Activated naive CD8-positive, alpha-beta T cell treated with anti-CD3 and anti-CD28 coated beads, Interleukin-2, amount 10 ng/mL, durations not matched to agents 7 days and 5 days (primary cell): ENCODE measurements around the gene PDIK1L. TPM values are rescaled to one million over a fixed set of nuclear protein-coding genes. Genes with fewer than 3 reads are reported as not detected.
A peak's percentile ranks its signal among the peaks of the same experiment; 100 is the strongest.

Experiments used
- ATAC-seq: fragments of 150-1000 bp; cut with Tn5 transposase; one replicate; pipeline ENCODE4 v1.10.0; 2021; ENCODE audit warnings: low read depth, moderate library complexity
- POLR2A ChIA-PET: fragments of 350-600 bp; sonication (Branson Sonifier 250); formaldehyde crosslinking; loops from one replicate; lab custom pipeline; 2021; ENCODE audit warnings: antibody characterized with exemption; lab: Charles Lee
- DNase-seq: peaks from one replicate; pipeline ENCODE4 v3.0.0; 2021
- H3K27ac Mint-ChIP-seq: one replicate; pipeline ENCODE4 v1.8.0; 2022; ENCODE audit warnings: mild to moderate bottlenecking, mixed read lengths
- H3K27me3 Mint-ChIP-seq: one replicate; pipeline ENCODE4 v1.8.0; 2022; ENCODE audit warnings: mild to moderate bottlenecking, moderate library complexity, mixed read lengths
- H3K36me3 Mint-ChIP-seq: one replicate; pipeline ENCODE4 v1.8.0; 2021; ENCODE audit warnings: mild to moderate bottlenecking, mixed read lengths
- H3K4me1 Mint-ChIP-seq: one replicate; pipeline ENCODE4 v1.8.0; 2021; ENCODE audit warnings: mixed read lengths
- H3K4me3 Mint-ChIP-seq: one replicate; pipeline ENCODE4 v1.8.0; 2022; ENCODE audit warnings: mild to moderate bottlenecking, moderate library complexity, mixed read lengths
- H3K9me3 Mint-ChIP-seq: one replicate; pipeline ENCODE4 v1.8.0; 2021; ENCODE audit warnings: mixed read lengths
- total RNA-seq, 2 experiments: library from RNA; stranded (reverse); gene quantifications; one replicate each; pipeline ENCODE4 v1.2.3, GENCODE V29; 2021

Gene PDIK1L
- total RNA-seq, 2 experiments from 2014 or later, result 21.2 to 22.1 TPM

- POLR2A ChIA-PET, result no interaction called here
- no peak for DNase-seq
Measured at GRCh38 chr1:26156285-26157038, 44.8 kb downstream of the PDIK1L start.

GRCh38 chr1:26158271-26158907 is 46.8 kb downstream of the PDIK1L start:
- H3K36me3 Mint-ChIP-seq, result no peaks in the 10 kb centered on the region
- DNase-seq (no peak), ATAC-seq (no peak)
- no peaks in the 10 kb centered on the region for H3K9me3 Mint-ChIP-seq
- H3K27me3 Mint-ChIP-seq, result peaks cover 55% of the 10 kb centered on the region
- peaks cover 9% of the 10 kb centered on the region for H3K4me1 Mint-ChIP-seq
- H3K4me3 Mint-ChIP-seq, result no peak overlapping the region
- no peak overlapping the region for H3K27ac Mint-ChIP-seq
- POLR2A ChIA-PET, result no interaction called here

More at GRCh38 chr1:26156285-26157038, 44.8 kb downstream of the PDIK1L start:
- no peaks in the 10 kb centered on the region for H3K36me3 Mint-ChIP-seq
- no peak overlapping the region for H3K4me3 Mint-ChIP-seq
- no peaks in the 10 kb centered on the region for H3K9me3 Mint-ChIP-seq
- ATAC-seq, result peak; percentile 30
- H3K27ac Mint-ChIP-seq, result no peak overlapping the region
- H3K4me1 Mint-ChIP-seq, result peaks cover 6% of the 10 kb centered on the region
- peaks cover 53% of the 10 kb centered on the region for H3K27me3 Mint-ChIP-seq

DNA sequence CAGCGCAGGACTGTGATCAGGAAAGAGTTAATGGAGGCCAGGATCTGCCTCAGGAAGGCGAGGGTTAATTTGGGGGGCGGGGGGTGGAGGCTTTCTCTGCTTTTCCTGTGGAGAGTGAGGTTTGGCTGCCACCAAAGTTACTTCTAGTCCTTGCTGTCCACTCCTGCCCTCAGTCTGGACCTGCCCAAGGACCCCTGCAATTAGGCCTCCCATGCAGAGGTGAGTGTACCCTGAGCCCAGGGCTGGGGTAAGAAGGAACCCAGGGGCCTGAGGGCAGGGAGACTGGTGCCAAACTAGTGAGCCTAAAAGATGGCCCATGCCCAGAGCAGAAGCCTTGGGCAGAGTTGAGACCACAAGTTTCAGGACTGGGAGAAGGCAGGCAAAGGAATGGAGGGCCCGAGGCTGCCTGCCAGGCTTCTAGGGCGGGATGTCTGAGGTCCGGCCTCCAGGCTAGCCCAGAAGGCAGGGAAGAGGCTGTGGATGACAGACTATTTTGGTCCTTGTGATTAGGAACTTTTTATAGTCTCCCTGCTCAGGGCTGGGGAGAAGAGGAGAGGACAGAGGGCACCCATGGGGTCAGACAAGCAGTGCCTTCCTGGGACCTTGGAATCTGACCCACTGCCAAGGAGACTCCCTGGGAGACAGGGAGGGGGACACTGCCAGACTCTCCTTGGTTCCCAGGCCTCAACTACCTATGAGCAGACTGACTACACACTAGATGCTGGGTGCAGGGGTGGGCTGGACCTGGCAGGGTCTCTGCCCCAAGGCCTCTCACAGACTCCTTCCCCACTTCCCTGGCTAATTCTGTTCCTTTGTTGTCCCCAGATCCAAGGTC is 47.5 kb downstream of the PDIK1L start, which contains the start of gene FAM110D:
TSS of gene FAM110D (plus strand) at position 172 of the 835 bp plus-strand sequence. CDS start 2,213 bp downstream, outside the sequence.
- H3K9me3 Mint-ChIP-seq, result no peaks in the 10 kb centered on the region
- ATAC-seq (no peak), DNase-seq (no peak)
- no peak within 1 kb of the TSS for H3K4me3 Mint-ChIP-seq
- POLR2A ChIA-PET, result interaction anchor here (0.6 kb wide), 1 partner anchor 38 kb away, joined by 4 read pairs; no protein-coding TSS in a partner anchor
- peaks cover 56% of the 10 kb centered on the region for H3K27me3 Mint-ChIP-seq
- H3K36me3 Mint-ChIP-seq, result no peaks in the 10 kb centered on the region
- no peak within 1 kb of the TSS for H3K27ac Mint-ChIP-seq
- peaks cover 11% of the 10 kb centered on the region for H3K4me1 Mint-ChIP-seq

DNA sequence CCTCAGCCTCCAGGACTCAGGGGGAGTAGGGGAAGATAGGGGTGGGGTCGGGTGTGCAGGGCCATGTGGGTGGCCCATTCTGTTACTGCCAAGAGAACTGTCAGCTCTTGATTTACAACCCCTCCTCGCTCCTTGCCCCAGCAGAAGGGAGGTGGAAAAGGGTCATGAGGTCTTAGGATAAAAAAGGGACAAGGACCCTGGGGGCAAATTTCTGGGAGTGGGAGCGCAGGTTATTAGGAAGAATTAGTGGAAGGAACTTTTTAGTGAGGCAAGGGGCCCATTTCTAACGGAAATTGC is 48.1 kb downstream of the PDIK1L start:
- no peaks in the 10 kb centered on the region for H3K36me3 Mint-ChIP-seq
- no peak for ATAC-seq
- peaks cover 57% of the 10 kb centered on the region for H3K27me3 Mint-ChIP-seq
- H3K4me1 Mint-ChIP-seq, result peaks cover 11% of the 10 kb centered on the region
- DNase-seq, result no peak
- H3K9me3 Mint-ChIP-seq, result no peaks in the 10 kb centered on the region
- POLR2A ChIA-PET, result interaction anchor here (0.6 kb wide), 1 partner anchor 39 kb away, joined by 4 read pairs; no protein-coding TSS in a partner anchor
- no peak overlapping the region for H3K4me3 Mint-ChIP-seq
- H3K27ac Mint-ChIP-seq, result no peak overlapping the region

GRCh38 chr1:26160527-26161414 is 49.1 kb downstream of the PDIK1L start:
- H3K27ac Mint-ChIP-seq, result no peak overlapping the region
- peak overlapping the region; percentile 25 for H3K4me3 Mint-ChIP-seq
- no peaks in the 10 kb centered on the region for H3K9me3 Mint-ChIP-seq
- H3K36me3 Mint-ChIP-seq, result no peaks in the 10 kb centered on the region
- ATAC-seq, result no peak
- no peak for DNase-seq
- H3K4me1 Mint-ChIP-seq, result peaks cover 14% of the 10 kb centered on the region
- H3K27me3 Mint-ChIP-seq, result peaks cover 58% of the 10 kb centered on the region
- POLR2A ChIA-PET, result no interaction called here

DNA sequence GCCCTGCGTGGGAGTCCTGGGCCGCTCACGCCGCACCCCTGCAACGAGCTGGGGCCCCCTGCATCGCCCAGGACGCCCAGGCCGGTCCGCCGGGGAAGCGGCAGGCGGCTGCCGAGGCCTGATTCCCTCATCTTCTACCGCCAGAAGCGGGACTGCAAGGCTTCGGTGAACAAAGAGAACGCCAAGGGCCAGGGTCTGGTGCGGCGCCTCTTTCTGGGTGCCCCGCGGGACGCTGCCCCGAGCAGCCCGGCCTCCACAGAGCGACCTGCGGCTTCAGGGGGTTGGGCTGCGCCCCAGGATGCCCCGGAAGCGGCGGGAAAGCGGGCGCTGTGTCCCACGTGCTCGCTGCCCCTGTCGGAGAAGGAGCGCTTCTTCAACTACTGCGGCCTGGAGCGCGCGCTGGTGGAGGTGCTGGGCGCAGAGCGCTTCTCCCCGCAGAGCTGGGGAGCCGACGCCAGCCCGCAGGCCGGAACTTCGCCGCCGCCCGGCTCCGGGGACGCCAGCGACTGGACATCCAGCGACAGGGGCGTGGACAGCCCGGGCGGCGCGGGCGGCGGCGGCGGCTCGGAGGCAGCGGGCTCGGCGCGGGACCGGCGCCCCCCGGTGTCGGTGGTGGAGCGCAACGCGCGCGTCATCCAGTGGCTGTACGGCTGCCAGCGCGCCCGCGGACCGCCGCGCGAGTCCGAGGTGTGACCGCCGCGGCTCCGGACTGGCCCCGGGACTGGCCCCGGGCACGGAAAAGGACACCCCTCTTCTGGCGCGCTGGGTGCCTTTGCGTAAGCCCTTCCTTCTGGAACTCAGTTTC is 50.0 kb downstream of the PDIK1L start:
- POLR2A ChIA-PET, result no interaction called here
- H3K27me3 Mint-ChIP-seq, result peaks cover 54% of the 10 kb centered on the region
- peaks cover 16% of the 10 kb centered on the region for H3K4me1 Mint-ChIP-seq
- peak; percentile 70 for DNase-seq
- H3K36me3 Mint-ChIP-seq, result no peaks in the 10 kb centered on the region
- no peaks in the 10 kb centered on the region for H3K9me3 Mint-ChIP-seq
- H3K4me3 Mint-ChIP-seq, result peak overlapping the region; percentile 70
- H3K27ac Mint-ChIP-seq, result no peak overlapping the region
- ATAC-seq, result peak; percentile 44

- POLR2A ChIA-PET, result no interaction called here
- H3K27me3 Mint-ChIP-seq, result peaks cover 49% of the 10 kb centered on the region
- peak overlapping the region; percentile 70 for H3K4me3 Mint-ChIP-seq
Measured at GRCh38 chr1:26162220-26162709, 50.6 kb downstream of the PDIK1L start.

DNA sequence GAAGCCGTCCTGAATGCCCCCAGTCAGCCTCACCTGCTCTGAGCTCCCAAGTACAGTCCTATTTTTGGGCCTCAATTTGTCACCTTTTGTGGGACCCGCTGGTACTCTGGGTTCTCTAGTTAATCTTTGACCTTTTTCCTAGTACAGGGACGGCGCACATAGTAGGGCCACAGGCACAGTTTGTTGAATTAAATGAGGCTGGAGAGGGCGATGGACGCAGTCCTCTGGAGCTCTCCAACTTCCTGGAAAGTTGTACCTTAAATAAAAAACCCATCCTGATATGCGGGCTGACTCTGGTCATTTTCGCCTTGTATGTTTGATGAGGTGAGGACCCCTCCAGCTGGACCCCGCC is 52.0 kb downstream of the PDIK1L start:
- no peak overlapping the region for H3K27ac Mint-ChIP-seq
- POLR2A ChIA-PET, result interaction anchor here (0.8 kb wide), 1 partner anchor 72 kb away, joined by 3 read pairs; no protein-coding TSS in a partner anchor
- DNase-seq (no peak), ATAC-seq (no peak)
- peaks cover 40% of the 10 kb centered on the region for H3K27me3 Mint-ChIP-seq
- peaks cover 18% of the 10 kb centered on the region for H3K4me1 Mint-ChIP-seq
- H3K36me3 Mint-ChIP-seq, result no peaks in the 10 kb centered on the region
- no peaks in the 10 kb centered on the region for H3K9me3 Mint-ChIP-seq
- peak overlapping the region; percentile 50 for H3K4me3 Mint-ChIP-seq

More at GRCh38 chr1:26162220-26162709, 50.6 kb downstream of the PDIK1L start:
- H3K36me3 Mint-ChIP-seq, result no peaks in the 10 kb centered on the region
- ATAC-seq (no peak), DNase-seq (no peak)
- H3K27ac Mint-ChIP-seq, result no peak overlapping the region
- H3K9me3 Mint-ChIP-seq, result no peaks in the 10 kb centered on the region
- H3K4me1 Mint-ChIP-seq, result peaks cover 18% of the 10 kb centered on the region

- peak; percentile 85 for DNase-seq
- peaks cover 38% of the 10 kb centered on the region for H3K27me3 Mint-ChIP-seq
- H3K27ac Mint-ChIP-seq, result no peak overlapping the region
- peak overlapping the region; percentile 50 for H3K4me3 Mint-ChIP-seq
- peaks cover 19% of the 10 kb centered on the region for H3K4me1 Mint-ChIP-seq
- no peaks in the 10 kb centered on the region for H3K9me3 Mint-ChIP-seq
- peak; percentile 69 for ATAC-seq
- POLR2A ChIA-PET, result interaction anchor here (0.8 kb wide), 1 partner anchor 71 kb away, joined by 3 read pairs; no protein-coding TSS in a partner anchor
- H3K36me3 Mint-ChIP-seq, result no peaks in the 10 kb centered on the region
Measured at GRCh38 chr1:26164036-26164860, 52.6 kb downstream of the PDIK1L start.

DNA sequence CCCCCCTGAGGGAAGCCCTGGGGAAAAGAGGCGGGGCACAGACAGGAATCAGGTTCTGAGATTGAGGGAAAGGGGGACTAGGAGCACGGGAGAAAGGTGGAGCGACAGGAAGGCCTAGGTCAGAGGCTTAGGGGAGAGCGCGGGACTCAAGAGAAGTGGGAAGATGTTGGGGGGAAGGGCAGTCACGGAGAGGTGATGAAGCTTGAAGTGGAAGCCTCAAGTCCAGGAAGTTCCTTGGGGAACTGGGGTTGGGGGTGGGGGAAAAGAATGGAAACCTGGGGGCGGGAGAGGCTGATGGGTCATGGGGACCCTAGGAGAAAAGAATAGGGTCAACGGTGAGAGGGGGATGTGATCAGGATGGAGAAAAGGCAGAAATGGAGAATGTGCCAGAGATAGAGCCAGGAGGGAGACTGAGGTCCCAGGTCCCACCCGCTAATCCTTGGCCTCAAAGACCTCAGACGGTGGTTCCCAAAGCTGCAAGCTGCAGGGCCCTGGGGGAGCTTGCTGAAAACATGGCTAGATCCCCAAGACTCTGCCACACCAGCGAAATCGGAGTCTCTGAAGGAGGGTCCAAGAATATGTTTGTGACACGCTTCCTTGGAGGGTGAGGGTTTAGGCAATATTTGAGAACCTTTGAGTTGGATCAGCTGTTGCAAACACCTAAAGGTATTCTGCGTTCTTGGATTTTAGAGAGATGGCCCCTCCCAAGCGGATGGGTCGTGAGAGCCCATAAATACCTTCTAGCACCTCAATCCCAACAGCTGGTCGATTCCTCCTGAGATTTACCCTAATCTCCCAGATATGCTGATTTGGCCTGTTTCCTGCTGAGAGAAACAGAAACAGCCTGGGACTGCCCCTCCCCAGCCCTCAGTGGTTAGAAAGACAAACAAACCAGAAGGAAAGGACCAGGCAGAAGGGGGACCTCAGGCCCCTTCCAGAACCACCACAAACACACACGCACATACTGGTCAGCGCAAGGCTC is 53.5 kb downstream of the PDIK1L start:
- peak overlapping the region; percentile 30 for H3K4me3 Mint-ChIP-seq
- ATAC-seq (no peak), DNase-seq (no peak)
- H3K36me3 Mint-ChIP-seq, result no peaks in the 10 kb centered on the region
- H3K4me1 Mint-ChIP-seq, result peaks cover 20% of the 10 kb centered on the region
- no peaks in the 10 kb centered on the region for H3K9me3 Mint-ChIP-seq
- H3K27me3 Mint-ChIP-seq, result peaks cover 32% of the 10 kb centered on the region
- POLR2A ChIA-PET, result no interaction called here
- no peak overlapping the region for H3K27ac Mint-ChIP-seq
